ENCODE measurements around the gene STT3B.

STT3B gene

GRCh38 chr3:31653464-31653863 lies 120.7 kb downstream of the STT3B start:
- in situ Hi-C loops (cut with MboI; ENCODE audit: low sequenced_read_pairs, unreplicated experiment), result no loop called here
- TF ChIP-seq CTCF (IDR thresholded peaks at IDR 0.05; ENCODE audit: borderline replicate concordance, control extremely low read depth, extremely low read depth, insufficient read depth, missing control alignments), result no peak
- DNase-seq (ENCODE audit: low spot score), result no peak

DNA sequence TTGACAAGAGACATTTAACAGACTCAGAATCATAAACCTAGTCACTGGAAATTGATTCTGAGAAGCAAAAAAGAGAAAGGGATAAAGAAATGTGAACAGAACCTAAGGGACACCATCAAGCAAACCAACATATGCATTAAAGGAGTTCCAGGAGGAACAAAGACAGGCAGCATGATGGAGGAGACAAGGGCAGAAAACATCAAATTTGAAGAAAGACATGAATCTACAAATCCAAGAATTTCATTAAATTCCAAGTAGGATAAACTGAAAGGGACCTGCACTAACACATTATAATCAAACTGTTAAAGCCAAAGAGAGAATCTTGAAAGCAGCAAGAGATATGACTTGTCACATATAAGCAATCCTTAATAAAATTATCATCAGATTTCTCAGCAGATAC lies 122.3 kb downstream of the STT3B start:
- TF ChIP-seq CTCF (IDR thresholded peaks at IDR 0.05; ENCODE audit: borderline replicate concordance, control extremely low read depth, extremely low read depth, insufficient read depth, missing control alignments), result no peak
- in situ Hi-C loops (cut with MboI; ENCODE audit: low sequenced_read_pairs, unreplicated experiment), result no loop called here
- DNase-seq (ENCODE audit: low spot score), result no peak

- no peak for TF ChIP-seq CTCF (IDR thresholded peaks at IDR 0.05; ENCODE audit: borderline replicate concordance, control extremely low read depth, extremely low read depth, insufficient read depth, missing control alignments)
- no peak for DNase-seq (ENCODE audit: low spot score)
- in situ Hi-C loops (cut with MboI; ENCODE audit: low sequenced_read_pairs, unreplicated experiment), result no loop called here
These were observed 126.5 kb downstream of the STT3B start for GRCh38 chr3:31659246-31659645.

DNA sequence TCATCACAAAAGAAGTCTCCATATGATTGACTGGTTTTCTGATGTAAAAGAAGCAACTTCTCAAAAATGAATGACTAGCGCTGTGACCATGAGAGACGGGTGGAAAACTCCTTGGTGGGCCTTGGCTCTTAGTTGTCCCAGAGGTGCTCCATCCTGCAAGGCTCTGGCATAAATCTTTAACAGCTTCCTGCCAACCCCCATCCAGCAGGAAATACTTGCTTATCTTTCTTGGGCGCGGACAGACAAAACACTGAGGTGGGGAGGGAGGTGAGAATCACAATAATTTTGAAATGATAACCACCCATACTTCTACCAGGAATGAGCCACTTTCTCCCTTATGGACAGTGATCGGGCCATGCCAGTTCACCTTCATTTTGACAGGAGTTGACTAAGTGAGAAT lies 128.6 kb downstream of the STT3B start:
- TF ChIP-seq CTCF (IDR thresholded peaks at IDR 0.05; ENCODE audit: borderline replicate concordance, control extremely low read depth, extremely low read depth, insufficient read depth, missing control alignments), result no peak
- in situ Hi-C loops (cut with MboI; ENCODE audit: low sequenced_read_pairs, unreplicated experiment), result no loop called here

GRCh38 chr3:31661993-31662670 lies 129.4 kb downstream of the STT3B start:
- no peak for DNase-seq (ENCODE audit: low spot score)
- in situ Hi-C loops (cut with MboI; ENCODE audit: low sequenced_read_pairs, unreplicated experiment), result no loop called here
- TF ChIP-seq CTCF (IDR thresholded peaks at IDR 0.05; ENCODE audit: borderline replicate concordance, control extremely low read depth, extremely low read depth, insufficient read depth, missing control alignments), result no peak

More for the DNA sequence above, 128.6 kb downstream of the STT3B start:
- DNase-seq (ENCODE audit: low spot score), result no peak

DNA sequence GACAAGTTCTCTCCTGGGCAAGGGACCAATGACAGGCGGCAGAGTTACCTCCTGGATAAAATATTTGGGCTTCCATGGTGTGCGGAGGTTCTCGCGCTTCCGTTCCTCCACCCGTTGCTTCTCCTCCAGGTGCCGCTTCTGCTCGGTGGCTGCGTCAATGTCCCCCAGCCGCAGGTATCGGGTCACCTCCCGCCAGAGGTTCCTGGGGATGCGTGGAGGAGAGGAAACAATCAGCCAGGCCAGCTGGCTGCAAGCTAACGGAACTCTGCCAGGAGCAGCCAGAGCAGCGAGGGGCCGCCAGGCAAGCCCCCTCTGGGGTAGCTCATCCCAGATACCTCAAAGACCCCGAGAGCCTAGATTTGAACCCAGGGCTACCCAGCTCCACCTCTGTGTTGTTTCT lies 131.3 kb downstream of the STT3B start:
- DNase-seq (ENCODE audit: low spot score), result no peak
- TF ChIP-seq CTCF (IDR thresholded peaks at IDR 0.05; ENCODE audit: borderline replicate concordance, control extremely low read depth, extremely low read depth, insufficient read depth, missing control alignments), result no peak
- in situ Hi-C loops (cut with MboI; ENCODE audit: low sequenced_read_pairs, unreplicated experiment), result no loop called here

Measured in GM13976 (cell line).